Measurements from ENCODE around the gene MAGEA6. TPM values are rescaled to one million over a fixed set of nuclear protein-coding genes. Genes with fewer than 3 reads are reported as not detected.
"Not testable (repeated sequence)": the region's sequence is repeated elsewhere in the genome, so short reads cannot be mapped to it uniquely, and the experiment has no call there.

Gene MAGEA6, protein sequence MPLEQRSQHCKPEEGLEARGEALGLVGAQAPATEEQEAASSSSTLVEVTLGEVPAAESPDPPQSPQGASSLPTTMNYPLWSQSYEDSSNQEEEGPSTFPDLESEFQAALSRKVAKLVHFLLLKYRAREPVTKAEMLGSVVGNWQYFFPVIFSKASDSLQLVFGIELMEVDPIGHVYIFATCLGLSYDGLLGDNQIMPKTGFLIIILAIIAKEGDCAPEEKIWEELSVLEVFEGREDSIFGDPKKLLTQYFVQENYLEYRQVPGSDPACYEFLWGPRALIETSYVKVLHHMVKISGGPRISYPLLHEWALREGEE
- not detected in 2 replicates for total RNA-seq
- polyA plus RNA-seq = not detected in 2 replicates
- not detected in 2 replicates for polyA plus RNA-seq (2011; cell fraction: cytosol; rRNA removed)
- not detected in 2 replicates for polyA plus RNA-seq (2011; cell fraction: nucleus; rRNA removed)
- not detected in 2 replicates for polyA plus RNA-seq (2012)
- polyA minus RNA-seq = 0.34 and 1.8 TPM in 2 replicates
- 5.5 TPM for polyA minus RNA-seq (2011; cell fraction: cytosol; rRNA and poly(A)+ RNA removed)
- not detected in 2 replicates for polyA minus RNA-seq (2011; cell fraction: nucleus; rRNA and poly(A)+ RNA removed)
- Bru-seq, nascent RNA = not detected
- not detected for BruChase-seq, experiment 1, labeled RNA remaining after a 6-hour chase
- BruChase-seq, experiment 2, labeled RNA remaining after a 2-hour chase = not detected
- long read RNA-seq = 0 reads

GRCh38 chrX:152769549-152770289 is at the start of gene MAGEA6:
MAGEA6 (minus strand) TSS chrX:152769689; CDS start chrX:152767650, 2,039 bp downstream.
- not testable (repeated sequence) for BruUV-seq (replicated peaks); H3K4me3 ChIP-seq (replicated peaks in 1 of 3; ENCODE audit: insufficient read depth in 1 of 3, low read depth in 1 of 3, low read length in 3 of 3)

GRCh38 chrX:152819266-152819665 is 49.8 kb upstream of the MAGEA6 start:
- TF ChIP-seq JUN (IDR thresholded peaks at IDR 0.05; ENCODE audit: borderline replicate concordance, insufficient read depth, insufficient read length, low read depth) (no peak), MYC (IDR thresholded peaks at IDR 0.05; ENCODE audit: low read depth, low read length) (no peak), POLR2AphosphoS5 (IDR thresholded peaks at IDR 0.05; ENCODE audit: insufficient read depth, low read depth, low read length) (no peak), FOS (IDR thresholded peaks at IDR 0.05; ENCODE audit: borderline replicate concordance, insufficient read depth, low read length) (no peak), MAX (IDR thresholded peaks at IDR 0.05; ENCODE audit: insufficient read depth, insufficient read length) (no peak), POLR2A (IDR thresholded peaks at IDR 0.05; ENCODE audit: low read depth, low read length) (no peak), EZH2 (IDR thresholded peaks at IDR 0.05; ENCODE audit: borderline replicate concordance, low read depth, low read length, severe bottlenecking) (no peak), GATA2 (IDR thresholded peaks at IDR 0.05; ENCODE audit: insufficient read depth, insufficient read length, low read depth, low read length) (no peak)
- TF ChIP-seq, protein P1, sequence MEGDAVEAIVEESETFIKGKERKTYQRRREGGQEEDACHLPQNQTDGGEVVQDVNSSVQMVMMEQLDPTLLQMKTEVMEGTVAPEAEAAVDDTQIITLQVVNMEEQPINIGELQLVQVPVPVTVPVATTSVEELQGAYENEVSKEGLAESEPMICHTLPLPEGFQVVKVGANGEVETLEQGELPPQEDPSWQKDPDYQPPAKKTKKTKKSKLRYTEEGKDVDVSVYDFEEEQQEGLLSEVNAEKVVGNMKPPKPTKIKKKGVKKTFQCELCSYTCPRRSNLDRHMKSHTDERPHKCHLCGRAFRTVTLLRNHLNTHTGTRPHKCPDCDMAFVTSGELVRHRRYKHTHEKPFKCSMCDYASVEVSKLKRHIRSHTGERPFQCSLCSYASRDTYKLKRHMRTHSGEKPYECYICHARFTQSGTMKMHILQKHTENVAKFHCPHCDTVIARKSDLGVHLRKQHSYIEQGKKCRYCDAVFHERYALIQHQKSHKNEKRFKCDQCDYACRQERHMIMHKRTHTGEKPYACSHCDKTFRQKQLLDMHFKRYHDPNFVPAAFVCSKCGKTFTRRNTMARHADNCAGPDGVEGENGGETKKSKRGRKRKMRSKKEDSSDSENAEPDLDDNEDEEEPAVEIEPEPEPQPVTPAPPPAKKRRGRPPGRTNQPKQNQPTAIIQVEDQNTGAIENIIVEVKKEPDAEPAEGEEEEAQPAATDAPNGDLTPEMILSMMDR (IDR thresholded peaks at IDR 0.05; ENCODE audit: extremely low read depth in 1 of 2, insufficient read depth in 1 of 2, low read depth in 1 of 2, low read length in 2 of 2) = no peak
- Histone ChIP-seq H4K20me1 (replicated peaks; ENCODE audit: control insufficient read depth, extremely low read depth, insufficient read depth, low read length) (no peaks in the 10 kb centered on the region), H3K27ac (ENCODE audit: insufficient read depth, low read depth, low read length) (no peak overlapping the region), H3K4me1 (ENCODE audit: control insufficient read depth, extremely low read depth, insufficient read depth, low read length) (no peaks in the 10 kb centered on the region), H3K9ac (replicated peaks; ENCODE audit: extremely low read depth, insufficient read depth, low read length) (no peak overlapping the region), H3K36me3 (ENCODE audit: control insufficient read depth in 2 of 2, extremely low read depth in 1 of 2, insufficient read depth in 2 of 2, low read length in 2 of 2) (no peaks in the 10 kb centered on the region), H3K27me3 (ENCODE audit: control insufficient read depth in 2 of 2, insufficient read depth in 2 of 2, low read length in 2 of 2) (peaks cover 1 to 3% of the 10 kb centered on the region in 2 experiments), H3K4me3 (replicated peaks in 1 of 3; ENCODE audit: insufficient read depth in 1 of 3, low read depth in 1 of 3, low read length in 3 of 3) (no peak overlapping the region), H3K79me2 (ENCODE audit: control insufficient read depth, insufficient read depth, low read length) (no peaks in the 10 kb centered on the region), H3K9me3 (replicated peaks; ENCODE audit: control insufficient read depth, insufficient read depth, low read length) (no peaks in the 10 kb centered on the region), H3K9me1 (replicated peaks; ENCODE audit: control insufficient read depth, extremely low read depth, insufficient read depth, low read length) (no peaks in the 10 kb centered on the region), H3K4me2 (ENCODE audit: insufficient read depth, low read length) (no peak overlapping the region), H2AFZ (ENCODE audit: low read depth, low read length) (no peak overlapping the region)
- DNase-seq (ENCODE audit: low read depth, low spot score) (no peak), FAIRE-seq (no peak)
- dilution Hi-C loops (cut with MboI; ENCODE audit: extremely low pct_ligation_motif_present, low sequenced_read_pairs) (no loop called here), intact Hi-C loops (cut with micrococcal nuclease) (loop anchor here (5.0 kb wide), 1 partner anchor 1667 kb away; no protein-coding TSS in a partner anchor)
- no TSS peak for BruUV-seq (replicated peaks)
- POLR2A ChIA-PET = no interaction called here
- CTCF ChIA-PET = interaction anchor here (1.2 to 4.4 kb wide), 4 partner anchors 176 to 1069 kb away, joined by 3 to 19 read pairs (median 5); no protein-coding TSS in a partner anchor

More at GRCh38 chrX:152769549-152770289, at the start of gene MAGEA6:
- H3K4me1 ChIP-seq (ENCODE audit: control insufficient read depth, extremely low read depth, insufficient read depth, low read length); H2AFZ ChIP-seq (ENCODE audit: low read depth, low read length); H3K9ac ChIP-seq (replicated peaks; ENCODE audit: extremely low read depth, insufficient read depth, low read length); H3K27ac ChIP-seq (ENCODE audit: insufficient read depth, low read depth, low read length); H3K79me2 ChIP-seq (ENCODE audit: control insufficient read depth, insufficient read depth, low read length); H3K4me2 ChIP-seq (ENCODE audit: insufficient read depth, low read length); H3K9me3 ChIP-seq (replicated peaks; ENCODE audit: control insufficient read depth, insufficient read depth, low read length); FAIRE-seq; dilution Hi-C loops (cut with MboI; ENCODE audit: extremely low pct_ligation_motif_present, low sequenced_read_pairs); H3K27me3 ChIP-seq (ENCODE audit: control insufficient read depth in 2 of 2, insufficient read depth in 2 of 2, low read length in 2 of 2); intact Hi-C loops (cut with micrococcal nuclease); H3K9me1 ChIP-seq (replicated peaks; ENCODE audit: control insufficient read depth, extremely low read depth, insufficient read depth, low read length); POLR2A ChIA-PET; H3K36me3 ChIP-seq (ENCODE audit: control insufficient read depth in 2 of 2, extremely low read depth in 1 of 2, insufficient read depth in 2 of 2, low read length in 2 of 2); DNase-seq (ENCODE audit: low read depth, low spot score); CTCF ChIA-PET; H4K20me1 ChIP-seq (replicated peaks; ENCODE audit: control insufficient read depth, extremely low read depth, insufficient read depth, low read length): not testable (repeated sequence)

Data from endothelial cell of umbilical vein (primary cell).